Astrocyte of the spinal cord (primary cell): Measurements from ENCODE around the gene CCDC134.

Experiments
- DNase-seq: peaks from one replicate; pipeline ENCODE4 v3.0.0; 2011; ENCODE audit warnings: low read depth, low spot score
- H3K4me3 ChIP-seq: 2 replicates; pipeline ENCODE4 v1.5.1; 2011; ENCODE audit warnings: low read depth, mild to moderate bottlenecking, low read length, moderate library complexity
- CTCF ChIP-seq: IDR thresholded peaks from 2 replicates; pipeline ENCODE4 v1.5.1; 2012; ENCODE audit warnings: low read depth, mild to moderate bottlenecking, low read length, inconsistent platforms
- in situ Hi-C: cut with HindIII; loops from 2 replicates; pipeline ENCODE4 v1.10.0; 2017; ENCODE audit warnings: low sequenced_read_pairs

CCDC134 gene

GRCh38 chr22:41873391-41873790 is 72.9 kb downstream of the CCDC134 start:
- in situ Hi-C loops, result no loop called here
- no peak for TF ChIP-seq CTCF
- no peak overlapping the region for H3K4me3 ChIP-seq
- no peak for DNase-seq

GRCh38 chr22:41874090-41874489 is 73.6 kb downstream of the CCDC134 start:
- DNase-seq, result no peak
- TF ChIP-seq CTCF, result no peak
- in situ Hi-C loops, result no loop called here
- no peak overlapping the region for H3K4me3 ChIP-seq

GRCh38 chr22:41875531-41876270 is 75.2 kb downstream of the CCDC134 start:
- H3K4me3 ChIP-seq, result no peak overlapping the region
- TF ChIP-seq CTCF, result no peak
- in situ Hi-C loops, result no loop called here
- no peak for DNase-seq
